ENCODE data around the gene SLC13A5. TPM values are rescaled to one million over a fixed set of nuclear protein-coding genes. Genes with fewer than 3 reads are reported as not detected.

The SLC13A5 gene
- total RNA-seq, 2 donors from 2014 or later = 0.21 TPM; not detected in 1

- intact Hi-C loops (cut with DNase I) = no loop called here
- no peak for ATAC-seq
- no peak for DNase-seq
Measured at GRCh38 chr17:6690641-6691040, 22.5 kb downstream of the SLC13A5 start.

GRCh38 chr17:6688944-6689343 is 24.2 kb downstream of the SLC13A5 start:
- intact Hi-C loops (cut with DNase I) = no loop called here
- DNase-seq = no peak
- ATAC-seq = no peak

DNA sequence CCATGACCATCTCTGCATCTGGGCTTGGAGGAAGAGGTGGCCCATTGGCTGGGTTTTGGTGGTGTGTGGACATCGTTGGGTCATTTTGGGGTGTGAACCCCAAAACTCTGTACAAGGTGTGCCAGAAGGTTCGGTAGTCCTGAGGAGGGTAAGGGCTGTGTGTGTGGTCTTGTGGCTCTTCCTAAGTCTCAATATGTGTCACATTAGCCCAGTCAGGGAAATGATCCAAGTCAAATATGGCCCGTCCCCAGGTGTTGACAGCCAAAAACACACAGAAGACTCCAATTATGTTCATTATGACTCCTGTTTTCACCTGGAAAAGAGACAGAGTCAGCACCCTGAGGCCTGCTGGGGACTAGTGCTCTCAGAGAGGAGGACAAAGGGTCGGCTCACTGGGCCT is 27.1 kb downstream of the SLC13A5 start:
- intact Hi-C loops (cut with DNase I) = no loop called here
- no peak for ATAC-seq
- no peak for DNase-seq

DNA sequence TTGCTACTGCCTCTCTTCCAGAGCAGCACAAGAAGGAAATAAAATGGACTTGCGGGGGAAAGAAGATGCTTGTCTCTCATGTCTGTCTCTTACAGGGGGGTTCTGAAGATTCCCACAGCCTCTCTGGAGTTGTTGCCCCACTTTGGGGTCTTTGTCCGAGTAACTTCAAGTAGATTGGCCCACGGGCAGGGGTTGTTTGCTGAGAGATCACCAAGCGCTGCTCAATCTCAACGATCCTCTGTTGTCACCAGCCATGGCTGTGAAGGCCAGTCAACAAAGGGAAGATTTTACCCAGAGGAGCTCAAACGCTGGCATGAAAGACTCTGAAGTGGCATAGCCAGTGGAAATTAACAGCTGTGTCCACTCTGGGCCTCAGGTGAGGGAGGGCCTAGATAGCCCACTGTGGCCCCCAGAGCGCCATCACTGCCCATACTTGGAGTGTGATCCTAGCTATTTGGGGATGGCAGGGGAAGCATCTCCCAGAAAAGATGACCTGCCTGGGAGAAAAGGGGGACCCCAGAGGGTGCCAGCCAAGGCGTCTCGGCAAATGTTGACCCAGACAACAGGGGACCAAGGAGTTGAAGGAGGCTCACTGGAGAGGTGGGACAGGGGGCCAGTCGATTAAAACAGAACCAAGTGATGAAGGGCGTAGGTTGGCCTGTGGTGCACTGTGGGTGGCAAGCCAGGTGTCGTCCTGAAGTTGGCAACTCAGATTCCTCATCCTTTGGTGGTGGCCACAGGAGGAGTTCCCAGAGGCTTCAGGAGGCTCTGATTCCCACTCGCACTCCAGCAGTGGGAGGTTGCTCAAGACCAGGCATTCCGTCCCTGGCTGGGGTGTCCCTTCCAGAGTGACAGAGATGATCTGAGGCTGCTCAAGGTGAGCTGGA is 28.0 kb downstream of the SLC13A5 start:
- DNase-seq (no peak), ATAC-seq (no peak)
- intact Hi-C loops (cut with DNase I) = no loop called here

GRCh38 chr17:6684460-6684783 is 28.7 kb downstream of the SLC13A5 start:
- ATAC-seq = no peak

DNA sequence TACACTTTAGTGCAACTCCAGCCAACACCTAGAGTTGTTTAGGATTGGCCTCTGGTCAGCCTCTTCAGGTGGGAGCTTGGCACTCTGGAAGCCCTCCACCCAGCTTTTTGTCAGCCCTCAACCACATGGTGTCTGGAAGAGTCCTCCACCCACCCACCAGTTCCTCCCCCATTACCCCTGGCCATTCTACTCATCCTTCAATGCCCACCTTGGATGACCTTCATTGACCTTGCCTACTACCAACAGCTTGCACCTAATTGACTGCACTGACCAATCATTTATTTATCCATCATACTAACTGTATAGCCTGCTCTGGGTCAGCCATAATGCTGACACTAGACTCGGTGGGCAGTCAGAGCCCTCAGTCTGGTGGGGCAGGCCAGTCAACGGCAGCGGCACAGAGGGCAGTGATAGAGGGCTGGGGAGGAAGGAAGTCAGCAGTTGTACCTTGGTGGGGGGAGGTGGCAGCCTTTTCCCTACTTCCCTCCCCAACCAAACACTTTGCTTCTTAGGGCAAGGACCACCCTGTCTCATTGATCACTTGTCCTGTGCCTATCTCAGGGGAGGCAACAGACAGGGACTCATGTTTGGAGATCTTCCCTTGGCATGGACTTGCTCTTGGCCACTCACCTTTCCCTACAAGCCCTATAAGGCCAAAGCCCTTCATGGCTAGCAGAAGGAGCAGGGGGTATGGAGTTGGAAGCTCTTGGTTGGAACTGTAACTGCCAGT is 29.3 kb downstream of the SLC13A5 start:
- ATAC-seq (no peak), DNase-seq (no peak)
- intact Hi-C loops (cut with DNase I) = no loop called here

More at GRCh38 chr17:6684460-6684783, 28.7 kb downstream of the SLC13A5 start:
- DNase-seq = no peak
- intact Hi-C loops (cut with DNase I) = no loop called here

DNA sequence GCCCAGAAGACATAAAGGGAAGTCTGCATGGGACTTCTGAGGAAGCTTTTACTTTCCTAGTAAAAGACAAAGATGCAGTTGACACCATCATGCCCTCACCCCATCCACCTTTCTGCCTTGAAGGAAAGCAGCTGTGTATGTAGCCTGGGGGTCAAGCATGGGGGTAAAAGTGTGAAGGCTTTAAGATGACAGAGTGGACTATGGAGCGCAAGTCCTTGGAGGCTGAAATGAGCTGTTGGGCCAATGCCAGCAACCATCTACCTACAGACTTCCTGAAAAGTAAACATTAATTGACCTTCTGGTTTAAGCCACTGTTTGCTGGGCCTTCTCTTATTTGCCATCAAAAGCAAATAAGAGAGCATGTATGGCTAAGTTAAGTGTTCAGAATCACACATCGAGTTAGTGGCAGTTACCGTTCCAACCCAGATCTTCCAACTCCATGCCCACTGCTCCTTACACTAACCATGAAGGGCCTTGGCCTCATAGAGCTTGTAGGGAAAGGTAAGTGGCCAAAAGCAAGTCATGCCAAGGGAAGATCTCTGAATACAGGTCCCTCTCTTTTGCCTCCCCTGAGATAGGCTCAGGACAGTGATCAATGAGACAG is 30.0 kb downstream of the SLC13A5 start:
- DNase-seq = no peak
- intact Hi-C loops (cut with DNase I) = no loop called here
- ATAC-seq = no peak

DNA sequence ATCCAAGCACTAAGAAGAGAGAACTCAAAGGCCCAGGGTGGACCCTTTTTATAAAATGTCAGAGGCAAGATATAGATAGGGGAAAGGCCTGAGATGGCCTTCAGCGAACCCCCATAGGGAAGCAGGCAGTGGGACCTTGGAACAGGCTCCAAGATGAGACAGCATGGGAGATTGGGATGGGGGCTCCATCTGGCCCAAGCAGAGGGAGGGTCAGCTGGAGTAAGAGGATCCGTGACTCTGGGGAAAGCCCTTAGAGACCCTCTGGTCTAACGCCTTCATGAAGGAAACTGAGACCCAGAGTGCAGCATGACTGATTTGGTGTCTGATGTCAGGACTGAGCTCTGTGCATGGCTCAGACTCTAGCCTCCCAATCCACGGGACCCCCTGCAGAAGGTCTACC is 30.8 kb downstream of the SLC13A5 start:
- ATAC-seq = no peak
- no peak for DNase-seq
- intact Hi-C loops (cut with DNase I) = no loop called here

DNA sequence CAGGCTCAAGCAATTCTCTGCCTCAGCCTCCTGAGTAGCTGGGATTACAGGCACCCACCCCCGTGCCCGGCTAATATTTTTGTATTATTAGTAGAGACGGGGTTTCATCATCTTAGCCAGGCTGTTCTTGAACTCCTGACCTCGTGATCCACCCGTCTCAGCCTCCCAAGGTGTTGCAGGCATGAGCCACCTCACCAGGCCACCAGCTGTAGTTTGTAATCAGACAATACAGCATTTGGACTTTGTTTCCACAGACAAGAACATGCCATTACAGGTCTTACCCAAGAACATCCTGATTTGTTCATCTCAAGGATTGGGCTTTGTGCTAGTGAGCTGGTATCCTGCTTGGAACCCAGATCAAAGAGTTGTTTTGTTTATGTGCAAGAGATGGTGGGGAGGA is 31.5 kb downstream of the SLC13A5 start:
- ATAC-seq (no peak), DNase-seq (no peak)
- intact Hi-C loops (cut with DNase I) = no loop called here

DNA sequence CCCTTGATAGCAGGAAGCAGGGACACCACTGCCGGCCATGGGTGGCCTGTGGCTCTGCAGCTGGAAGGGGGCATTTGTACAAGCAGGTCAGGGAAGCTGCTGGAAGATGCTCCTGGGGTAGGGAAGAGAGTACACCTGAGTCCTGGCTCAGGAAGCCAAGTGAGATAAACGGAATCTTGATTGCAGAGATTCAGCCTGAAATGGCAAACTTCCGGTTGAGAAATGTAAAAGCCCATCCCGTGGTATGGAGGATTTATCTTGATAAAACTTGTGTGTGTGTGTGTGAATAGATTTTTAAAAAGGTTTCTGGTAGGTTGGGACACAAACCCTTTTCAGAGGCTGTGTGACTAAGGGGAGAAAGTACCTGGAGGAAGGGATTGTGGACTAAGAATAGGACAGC is 32.0 kb downstream of the SLC13A5 start:
- ATAC-seq (no peak), DNase-seq (no peak)
- intact Hi-C loops (cut with DNase I) = no loop called here

- intact Hi-C loops (cut with DNase I) = no loop called here
- DNase-seq = no peak
- ATAC-seq = no peak
Measured at GRCh38 chr17:6679241-6679640, 33.9 kb downstream of the SLC13A5 start.

DNA sequence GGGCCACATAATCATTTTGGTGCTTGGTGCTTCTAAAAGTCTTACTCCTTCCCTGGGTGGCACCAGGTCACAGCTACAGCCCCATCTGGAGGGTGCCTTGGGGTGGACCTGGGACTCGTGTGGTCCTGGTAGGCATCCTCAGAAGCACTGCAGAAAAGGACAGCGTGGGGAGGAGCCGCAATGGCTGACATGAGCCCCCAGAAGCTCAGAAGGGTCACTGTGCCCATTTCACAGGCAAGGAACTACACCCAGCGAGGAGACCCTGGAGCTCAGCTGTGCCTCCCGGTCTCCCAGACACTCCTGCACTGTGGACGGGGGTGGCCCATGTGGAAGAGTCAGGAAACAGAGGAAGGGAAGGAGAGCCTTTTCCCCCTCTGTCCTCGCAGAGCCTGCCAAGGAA is 35.2 kb downstream of the SLC13A5 start:
- intact Hi-C loops (cut with DNase I) = no loop called here
- no peak for ATAC-seq
- DNase-seq = no peak

DNA sequence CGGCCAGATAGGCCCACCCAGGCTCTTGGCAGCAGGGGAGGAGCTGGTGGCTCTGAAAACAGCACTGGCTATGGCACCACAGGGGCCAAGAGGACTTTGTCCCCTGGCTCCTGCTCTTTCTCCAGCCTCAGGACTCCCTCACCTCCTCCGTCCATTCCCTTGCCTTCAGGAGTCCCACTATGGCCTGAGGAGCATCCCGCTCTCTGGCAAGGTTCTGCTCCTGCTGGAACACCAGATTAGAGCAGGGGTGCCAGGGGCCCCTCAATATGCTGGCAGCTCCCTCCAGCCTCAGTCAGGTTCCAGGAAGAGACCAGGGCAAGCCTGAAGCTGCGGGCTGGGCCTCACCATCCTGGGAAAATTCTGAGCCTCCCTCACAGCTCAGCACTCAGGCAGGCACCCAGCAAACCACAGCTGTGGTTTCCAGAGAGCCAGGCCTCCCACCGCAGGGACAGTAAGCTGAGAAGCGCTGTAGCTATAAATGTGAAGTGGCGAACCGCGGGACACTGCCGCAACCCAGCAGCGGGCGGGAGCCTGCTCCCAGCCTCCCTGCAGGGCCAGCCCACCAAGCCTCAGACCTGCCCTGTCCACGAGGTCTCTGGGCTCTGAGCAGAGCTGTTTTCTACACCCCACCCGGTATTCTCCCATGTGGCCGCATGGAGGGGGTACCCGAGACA is 35.9 kb downstream of the SLC13A5 start:
- intact Hi-C loops (cut with DNase I) = no loop called here
- DNase-seq (no peak), ATAC-seq (no peak)

DNA sequence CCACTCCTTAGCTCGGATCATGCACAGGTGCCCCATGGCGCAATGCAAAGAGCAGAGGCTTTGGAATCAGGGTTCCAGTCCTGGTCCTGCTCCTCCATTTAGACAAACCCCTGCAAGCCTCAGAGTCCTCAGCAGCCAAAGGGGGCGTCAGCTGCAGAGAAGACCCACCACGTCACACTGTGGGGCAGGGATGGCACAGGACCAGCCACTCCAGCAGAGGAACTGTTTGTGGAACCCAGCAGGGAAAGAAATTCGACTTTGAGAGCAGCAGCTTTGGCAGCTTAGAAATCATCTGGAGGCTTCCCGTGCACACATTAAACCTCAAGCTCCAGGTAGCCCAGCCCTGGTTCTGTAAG is 36.4 kb downstream of the SLC13A5 start:
- no peak for DNase-seq
- intact Hi-C loops (cut with DNase I) = no loop called here
- ATAC-seq = no peak

- DNase-seq = no peak
- no peak for ATAC-seq
- intact Hi-C loops (cut with DNase I) = no loop called here
Measured at GRCh38 chr17:6675201-6675825, 37.9 kb downstream of the SLC13A5 start.

GRCh38 chr17:6674586-6674985 is 38.6 kb downstream of the SLC13A5 start:
- DNase-seq (no peak), ATAC-seq (no peak)
- intact Hi-C loops (cut with DNase I) = no loop called here

- no peak for ATAC-seq
- DNase-seq = no peak
- intact Hi-C loops (cut with DNase I) = no loop called here
Measured at GRCh38 chr17:6671431-6671830, 41.7 kb downstream of the SLC13A5 start.

DNA sequence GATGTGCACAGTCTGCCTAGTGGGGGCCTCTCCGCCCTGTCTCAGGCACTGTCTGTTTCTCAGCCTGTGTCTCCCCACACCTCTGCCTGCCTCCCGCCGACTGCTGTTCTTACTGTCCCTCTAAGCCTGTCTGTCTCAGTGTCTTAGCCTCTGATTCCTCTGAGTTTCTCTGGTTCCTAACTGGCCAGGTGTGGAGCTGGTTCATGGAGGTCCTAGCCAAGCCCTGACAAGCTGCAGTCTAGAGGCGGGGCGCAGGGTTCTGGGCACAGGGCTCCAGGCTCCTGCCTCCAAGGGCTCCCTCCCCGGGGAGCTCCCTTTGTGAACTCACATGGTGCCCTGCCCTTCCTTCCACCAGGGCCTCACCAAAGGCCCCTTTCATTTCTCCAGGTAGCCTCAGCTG is 42.2 kb downstream of the SLC13A5 start:
- ATAC-seq (no peak), DNase-seq (no peak)
- intact Hi-C loops (cut with DNase I) = no loop called here

GRCh38 chr17:6670571-6670970 is 42.6 kb downstream of the SLC13A5 start:
- ATAC-seq = no peak
- DNase-seq = no peak
- intact Hi-C loops (cut with DNase I) = no loop called here

Data from left cardiac atrium (tissue), 4 donors.